Measurements from ENCODE around the gene CADM3. TPM values are rescaled to one million over a fixed set of nuclear protein-coding genes. Genes with fewer than 3 reads are reported as not detected.

Gene CADM3, protein sequence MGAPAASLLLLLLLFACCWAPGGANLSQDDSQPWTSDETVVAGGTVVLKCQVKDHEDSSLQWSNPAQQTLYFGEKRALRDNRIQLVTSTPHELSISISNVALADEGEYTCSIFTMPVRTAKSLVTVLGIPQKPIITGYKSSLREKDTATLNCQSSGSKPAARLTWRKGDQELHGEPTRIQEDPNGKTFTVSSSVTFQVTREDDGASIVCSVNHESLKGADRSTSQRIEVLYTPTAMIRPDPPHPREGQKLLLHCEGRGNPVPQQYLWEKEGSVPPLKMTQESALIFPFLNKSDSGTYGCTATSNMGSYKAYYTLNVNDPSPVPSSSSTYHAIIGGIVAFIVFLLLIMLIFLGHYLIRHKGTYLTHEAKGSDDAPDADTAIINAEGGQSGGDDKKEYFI
- polyA plus RNA-seq (ENCODE audit: insufficient read length): 0.20 TPM
- long read RNA-seq, donor 1: 0 reads
- long read RNA-seq, donor 2: 0 reads
- long read RNA-seq, donor 3: 0 reads
- long read RNA-seq, donor 4: 0 reads
- long read RNA-seq, donor 5: 0 reads
- long read RNA-seq, donor 6: 0 reads
- long read RNA-seq, donor 7: 0 reads
- long read RNA-seq, donor 8: 0 reads

DNA sequence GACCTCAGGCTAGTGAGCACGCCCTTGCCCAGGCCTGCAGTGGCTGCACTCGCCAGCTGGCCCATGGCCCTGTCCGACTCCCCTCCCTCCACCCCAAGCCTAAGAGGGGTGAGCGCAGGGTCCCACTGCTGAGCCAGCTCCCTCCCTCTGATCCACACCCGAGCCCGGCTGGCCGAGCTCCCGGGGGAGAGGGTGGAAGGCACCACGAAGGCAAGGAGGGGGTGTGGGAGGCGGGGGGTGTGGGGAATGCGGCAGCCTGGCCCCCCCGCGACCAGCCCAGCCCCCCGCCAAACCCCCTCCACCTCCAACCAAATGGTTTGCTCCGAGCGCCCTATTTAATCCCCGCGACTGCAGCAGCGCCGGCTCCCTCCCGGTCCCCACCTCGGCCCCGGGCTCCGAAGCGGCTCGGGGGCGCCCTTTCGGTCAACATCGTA lies at the start of gene CADM3:
Gene CADM3, plus strand, starts transcription at position 362 of the 434 bp plus-strand sequence. CDS start 151 bp downstream, outside the sequence.
- no peak for DNase-seq

DNA sequence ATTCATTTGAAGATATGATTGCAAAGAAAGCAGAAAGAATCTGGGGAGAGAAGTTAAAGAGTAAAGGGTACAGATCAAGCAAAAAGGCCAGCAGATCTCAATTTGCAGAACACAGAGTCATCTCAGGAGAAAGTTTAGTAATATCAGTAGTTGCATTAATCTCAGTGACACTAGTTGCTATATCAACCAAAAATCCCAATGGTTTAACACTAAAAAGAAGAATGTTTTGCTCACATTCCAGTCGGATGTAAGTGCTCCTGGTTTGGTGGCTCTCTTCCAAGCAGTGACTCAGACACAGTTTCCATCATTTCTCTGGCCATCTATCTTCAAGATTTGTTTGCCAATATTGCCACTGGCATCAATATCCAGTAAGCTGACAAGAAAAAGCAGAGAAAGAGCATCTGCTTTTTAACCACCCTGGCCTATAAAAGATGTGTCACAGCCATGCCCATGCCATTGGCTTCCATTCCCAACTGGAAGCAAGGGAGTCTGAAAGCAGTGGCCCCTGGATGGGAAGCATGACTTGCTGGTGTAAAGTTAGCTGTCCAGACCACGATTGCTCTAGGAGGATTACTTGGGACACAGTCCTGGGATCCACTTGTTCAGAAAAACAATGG lies 49.3 kb upstream of the CADM3 start:
- no peak for DNase-seq

DNA sequence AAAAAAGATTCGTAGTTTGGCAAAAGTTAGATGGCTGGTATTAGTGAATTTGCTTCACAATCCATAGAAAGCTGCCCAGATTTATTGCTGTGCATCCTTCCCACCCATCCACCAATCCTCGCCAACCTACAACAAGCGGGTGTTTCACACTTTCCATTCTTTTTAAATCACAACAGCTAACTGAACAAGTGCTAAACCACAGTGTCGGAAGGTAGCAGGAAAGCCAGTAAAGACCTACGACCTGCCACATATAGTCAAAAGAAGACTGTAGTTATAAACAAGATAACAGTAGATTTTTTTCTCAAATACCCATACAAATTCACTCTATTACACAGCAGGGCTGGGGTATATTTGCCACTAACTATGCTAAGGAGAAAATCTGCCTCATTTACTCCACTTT lies 47.8 kb upstream of the CADM3 start:
- DNase-seq: no peak

DNA sequence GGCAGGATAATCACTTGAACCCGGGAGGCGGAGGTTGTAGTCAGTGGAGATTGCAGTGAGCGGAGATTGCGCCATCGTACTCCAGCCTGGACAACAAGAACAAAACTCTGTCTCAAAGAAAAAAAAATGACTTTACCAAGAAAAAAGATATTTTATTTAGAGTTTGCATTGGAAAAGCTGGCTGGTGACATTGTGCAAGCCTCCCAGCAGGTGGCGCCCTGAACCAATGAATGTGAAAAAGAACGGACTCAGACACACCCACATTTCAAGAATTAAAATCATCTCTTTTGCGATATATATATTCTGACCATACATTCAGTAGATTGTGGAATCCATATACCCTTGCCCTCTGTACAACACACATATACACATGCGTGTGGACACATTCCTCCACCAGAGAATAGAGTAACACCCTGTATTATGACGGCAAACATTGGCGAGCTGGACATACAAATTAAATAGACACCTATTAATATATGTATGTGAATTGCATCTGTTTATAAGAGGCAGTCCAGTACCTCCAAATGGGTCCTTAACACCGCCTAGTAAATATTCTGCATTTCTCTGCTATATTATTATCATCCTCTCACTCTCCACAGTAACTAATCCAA lies 39.0 kb upstream of the CADM3 start:
- peak; percentile 35 for DNase-seq

DNA sequence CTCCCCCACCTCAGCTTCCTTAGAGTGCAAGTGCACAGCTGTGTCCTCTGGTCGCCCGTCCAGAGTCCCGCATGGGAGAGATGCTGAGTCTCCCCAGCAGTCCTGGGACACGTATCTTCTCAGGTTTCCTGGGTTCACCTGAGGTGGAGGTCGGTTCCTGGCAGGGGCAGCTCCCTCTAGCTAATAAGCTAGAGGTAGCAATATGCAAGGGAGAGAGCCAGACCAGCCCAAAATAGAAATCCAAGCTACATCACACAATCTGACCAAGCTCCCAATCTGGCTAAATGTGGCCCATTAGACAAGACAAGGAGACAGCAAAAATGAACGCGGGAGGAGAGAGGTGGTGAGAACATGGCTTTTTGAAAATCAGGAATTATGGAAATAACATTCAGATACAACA lies 30.9 kb upstream of the CADM3 start:
- no peak for DNase-seq

DNA sequence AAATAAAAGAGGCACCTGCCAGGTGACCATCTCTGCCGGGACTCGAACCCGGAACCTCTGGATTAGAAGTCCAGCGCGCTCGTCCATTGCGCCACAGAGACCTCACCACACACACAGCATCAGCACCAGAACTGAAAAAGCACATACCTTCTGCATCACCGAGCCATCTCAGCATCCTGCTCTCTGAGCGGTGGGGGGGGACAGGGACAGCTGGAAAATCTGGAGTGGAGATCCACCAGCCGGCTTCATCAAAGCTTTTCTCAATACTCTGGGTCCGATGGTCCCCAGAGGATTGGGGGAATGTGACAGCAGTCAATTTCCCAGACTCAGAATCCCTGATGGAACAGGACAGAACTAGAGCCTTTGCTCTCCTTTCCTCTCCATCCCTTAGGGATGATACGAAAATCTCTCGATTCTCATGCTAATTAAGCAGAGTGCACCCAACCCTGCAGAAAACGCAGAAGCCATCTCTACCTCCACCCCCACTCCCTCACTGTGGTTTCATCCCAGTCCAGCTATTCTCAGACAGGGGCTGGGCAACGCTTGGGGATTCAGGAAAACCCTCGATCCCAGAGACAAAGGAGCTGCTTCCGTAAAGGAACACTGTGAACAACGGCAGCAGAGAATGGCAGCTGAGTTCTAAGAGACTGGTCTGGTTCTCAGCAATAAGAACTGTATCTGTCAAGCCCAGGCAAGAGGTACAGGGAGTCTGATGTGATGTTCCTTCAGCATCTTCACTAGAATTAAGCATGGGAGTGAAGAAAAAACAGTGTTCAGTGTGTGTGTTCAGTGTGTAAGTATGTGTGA lies 29.6 kb upstream of the CADM3 start:
- DNase-seq: no peak

DNA sequence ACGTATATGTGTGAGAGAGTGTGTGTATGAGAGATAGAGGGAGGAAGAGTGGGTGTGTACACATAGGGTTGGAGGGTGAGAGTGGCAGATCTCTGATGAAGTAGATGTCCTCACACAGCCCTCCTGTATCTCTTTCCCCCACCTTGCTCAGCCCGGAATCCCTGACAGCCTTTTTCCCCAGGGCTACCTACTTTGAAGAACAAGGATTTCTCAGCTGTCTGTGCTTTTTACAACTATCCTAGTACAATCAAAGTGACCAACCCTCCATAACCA lies 29.1 kb upstream of the CADM3 start:
- DNase-seq: no peak

DNA sequence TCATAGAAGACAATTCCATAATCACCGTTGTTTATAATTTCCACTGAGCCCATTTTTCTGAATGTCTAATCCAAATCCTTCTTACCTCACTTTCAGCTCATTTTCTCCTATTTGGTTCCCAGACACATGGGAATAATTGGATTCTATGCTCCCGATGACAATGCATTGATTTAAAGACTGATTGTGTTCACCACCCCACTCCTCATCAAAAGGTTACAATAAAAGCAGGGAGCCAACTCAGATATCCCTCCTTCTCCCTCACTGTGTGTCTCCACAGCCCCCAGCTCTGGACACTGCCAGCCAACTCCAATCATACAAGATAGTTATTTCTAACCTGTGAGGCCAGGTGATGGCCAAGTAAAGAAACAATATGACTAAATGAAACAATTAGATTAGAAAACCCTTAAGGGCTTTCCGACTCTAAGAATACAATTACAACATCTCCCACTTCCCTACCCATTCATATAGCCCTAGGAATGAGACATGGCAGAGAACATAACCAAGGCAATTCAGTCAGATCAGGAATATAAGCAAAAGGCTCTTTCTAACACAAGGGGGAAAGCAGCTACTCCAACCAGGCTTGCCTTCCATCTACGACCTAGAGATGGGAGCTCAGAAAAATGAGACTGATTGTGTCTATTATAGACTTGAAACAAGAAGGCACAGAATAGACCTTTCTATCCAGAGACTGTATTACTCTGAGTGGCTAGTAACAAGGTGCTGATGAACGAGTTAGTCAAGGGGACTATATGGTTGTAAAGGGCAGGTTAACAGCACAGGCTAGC lies 28.5 kb upstream of the CADM3 start:
- DNase-seq: no peak

DNA sequence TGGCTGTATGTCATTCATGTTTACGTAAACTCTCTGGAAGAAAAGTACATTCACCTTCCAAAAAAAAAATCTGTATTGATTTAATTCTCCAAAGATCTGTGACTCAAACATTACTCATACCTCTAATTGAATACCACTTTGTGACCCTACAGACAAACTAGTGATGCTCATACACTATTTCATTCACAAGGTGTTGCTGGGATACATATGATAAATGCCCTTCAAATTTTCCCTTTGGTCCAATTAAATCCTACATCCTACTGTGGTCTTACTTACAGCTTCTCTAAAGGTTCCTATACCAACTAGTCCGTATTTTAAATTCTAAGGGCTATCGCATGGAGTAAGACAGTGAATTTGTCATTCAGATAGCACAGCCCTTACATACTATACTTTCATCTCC lies 26.8 kb upstream of the CADM3 start:
- DNase-seq: no peak

DNA sequence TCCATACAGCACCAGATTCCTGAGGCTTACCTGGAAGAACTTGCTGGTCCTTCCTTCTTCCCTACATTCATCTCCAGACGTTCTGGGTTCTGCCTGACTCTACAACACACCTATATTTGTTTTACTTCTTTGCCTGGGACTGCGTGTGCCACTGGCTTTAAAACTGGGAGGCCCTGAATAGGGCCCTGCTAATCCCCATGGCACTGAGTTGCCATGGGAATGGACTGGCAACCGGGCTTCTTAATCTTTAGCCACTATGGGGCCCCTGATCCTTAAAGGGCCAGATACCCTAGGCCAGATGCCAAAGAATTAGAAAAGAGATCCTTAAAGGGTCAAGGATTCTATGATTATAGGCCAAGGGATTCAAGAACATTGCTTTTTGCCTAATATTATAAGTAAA lies 24.4 kb upstream of the CADM3 start:
- DNase-seq: no peak

DNA sequence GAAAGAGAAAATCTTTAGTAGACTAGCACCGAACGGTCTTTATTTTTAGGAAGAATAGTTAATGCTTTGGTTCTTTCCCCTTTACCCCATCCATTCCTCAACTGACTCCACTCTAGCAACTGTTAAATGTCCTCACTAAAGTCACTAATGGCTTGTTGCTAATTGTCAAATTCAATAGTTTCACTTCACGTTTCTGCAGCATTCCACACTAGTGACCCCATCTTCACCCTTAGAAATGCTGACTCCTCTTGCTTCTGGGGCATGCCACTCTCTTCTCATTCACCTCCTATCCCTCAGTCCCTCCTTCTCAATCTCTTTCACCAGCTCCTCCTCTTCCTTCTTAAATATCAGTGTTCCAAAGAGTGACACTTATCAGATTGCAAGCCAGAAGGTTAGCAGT lies 19.4 kb upstream of the CADM3 start:
- DNase-seq: no peak

DNA sequence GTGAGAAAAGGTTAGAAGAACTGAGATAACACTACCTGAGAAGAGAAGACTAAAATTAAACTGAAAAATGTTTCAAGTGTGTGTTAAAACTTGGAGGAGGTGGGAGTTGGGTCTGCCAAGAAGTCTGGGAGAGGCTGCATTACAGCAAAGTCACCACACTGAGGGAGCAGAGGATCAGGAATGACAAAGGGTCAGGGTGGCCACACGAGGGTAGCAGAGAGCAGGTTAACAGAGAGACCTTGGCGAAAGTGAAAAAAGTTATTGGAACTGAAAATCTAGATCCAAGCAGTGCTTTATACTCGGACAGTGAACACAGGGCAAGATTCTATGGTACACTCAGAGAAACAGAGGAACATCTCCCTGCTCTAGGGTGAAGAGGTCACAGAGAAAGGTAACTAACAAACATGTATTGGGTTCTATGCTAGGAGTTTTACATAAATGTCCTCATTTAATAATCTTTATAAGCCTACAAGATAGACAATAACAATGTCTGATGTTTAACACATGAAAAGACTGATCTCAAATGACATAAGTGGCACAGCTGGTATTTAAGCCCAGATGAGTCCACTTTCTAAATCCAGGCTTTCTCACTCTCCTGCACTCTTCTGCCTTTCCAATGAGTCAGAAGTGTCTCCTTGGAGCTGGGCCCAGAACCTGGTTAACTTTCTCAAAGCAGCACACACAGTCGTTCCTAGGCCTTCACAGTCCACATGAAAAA lies 10.3 kb upstream of the CADM3 start:
- DNase-seq: peak; percentile 58

DNA sequence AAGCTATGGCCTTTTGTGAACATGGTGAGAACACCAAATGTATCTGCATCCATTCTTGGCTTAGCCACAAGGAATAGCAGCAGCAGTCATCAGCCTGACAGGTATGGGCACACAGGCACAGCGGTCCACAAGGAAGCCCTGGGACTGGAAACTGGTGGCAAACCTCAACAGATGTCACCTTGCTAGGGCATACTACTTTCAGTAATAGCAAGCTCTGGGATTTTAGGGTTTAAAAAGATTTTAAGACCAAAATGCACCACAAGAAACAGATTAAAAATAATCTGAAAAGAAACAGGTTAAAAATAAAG lies 9.7 kb upstream of the CADM3 start:
- no peak for DNase-seq

DNA sequence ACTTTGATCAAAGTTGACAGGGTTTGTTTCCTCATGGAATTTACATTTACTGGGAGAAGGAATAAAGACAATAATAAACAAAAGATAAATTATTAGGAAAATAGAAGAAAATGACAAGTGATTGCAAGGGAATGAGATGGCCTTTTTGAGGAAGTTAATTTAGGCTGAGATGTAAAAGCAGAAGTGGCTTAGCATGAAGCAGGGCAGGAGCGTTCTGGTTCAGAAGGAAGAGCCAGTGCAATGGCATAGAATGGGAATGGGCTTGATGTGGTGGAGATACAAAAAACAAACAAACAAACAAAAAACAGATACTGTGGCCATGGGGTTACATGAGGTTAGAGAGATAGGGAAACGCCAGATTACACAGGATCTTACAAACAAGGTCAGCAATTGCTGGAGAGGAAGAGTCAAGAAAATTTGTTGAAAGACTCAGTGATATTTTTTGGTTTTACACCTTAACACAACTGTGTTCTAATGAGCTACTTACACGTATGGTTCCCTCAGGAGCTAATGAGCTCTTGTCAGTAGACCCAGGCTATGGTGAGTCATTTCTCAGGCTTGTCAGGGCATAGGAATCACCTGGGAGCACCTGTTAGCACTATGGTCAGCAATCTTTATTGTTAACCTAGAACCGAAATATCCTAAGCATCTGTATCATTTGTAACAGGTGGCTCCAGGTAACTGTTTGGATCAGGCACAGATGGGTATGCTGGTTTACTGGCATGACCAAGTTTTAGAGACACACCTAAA lies 8.7 kb upstream of the CADM3 start:
- DNase-seq: no peak

DNA sequence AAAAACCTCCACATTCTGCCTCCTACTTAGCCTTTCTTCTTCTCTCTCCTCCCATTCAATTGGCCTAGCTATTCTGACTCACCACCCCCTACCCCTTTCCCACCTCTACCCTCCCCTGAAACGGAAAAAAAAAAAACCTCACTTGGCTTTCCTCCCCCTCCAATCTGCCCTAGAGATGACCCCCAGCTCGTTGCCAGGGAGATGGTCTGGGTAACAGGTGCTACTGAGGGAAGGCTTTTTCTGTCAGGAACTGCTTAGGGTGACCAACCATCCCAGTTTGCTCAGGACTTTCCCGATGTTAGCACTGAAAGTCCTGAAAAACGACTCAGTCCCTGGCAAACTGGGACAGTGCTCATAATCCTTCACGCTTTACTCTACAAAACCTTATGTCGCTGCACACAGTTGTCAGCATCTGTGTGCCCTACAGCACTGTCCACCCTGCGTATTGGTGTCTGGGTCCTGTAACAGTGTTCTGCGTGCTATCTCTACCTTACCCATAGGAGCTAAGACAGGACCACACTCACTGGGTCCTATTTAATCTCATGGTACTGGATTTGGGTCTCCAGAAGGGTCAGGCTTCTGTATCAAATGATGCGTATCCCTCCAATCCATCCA lies 7.7 kb upstream of the CADM3 start:
- no peak for DNase-seq

DNA sequence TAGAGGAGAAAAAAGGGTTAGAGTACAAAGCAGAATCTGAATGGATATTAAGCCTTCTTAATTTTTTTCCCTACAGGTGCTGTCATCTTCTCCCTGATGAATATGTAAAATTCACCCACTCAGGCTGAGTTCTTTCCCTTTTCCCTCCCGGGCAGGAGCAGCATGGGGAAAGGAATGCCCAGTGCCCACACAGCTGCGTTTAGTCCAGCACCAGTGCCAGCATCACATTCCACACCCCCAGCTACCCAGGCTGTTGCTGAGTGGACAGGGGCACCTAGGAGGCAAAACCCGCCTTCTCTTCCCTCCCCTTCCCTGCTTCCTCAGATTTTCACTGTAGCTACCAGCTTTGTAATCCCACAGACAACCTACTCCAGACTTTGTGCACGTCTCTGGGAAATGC lies 3.4 kb upstream of the CADM3 start:
- no peak for DNase-seq

DNA sequence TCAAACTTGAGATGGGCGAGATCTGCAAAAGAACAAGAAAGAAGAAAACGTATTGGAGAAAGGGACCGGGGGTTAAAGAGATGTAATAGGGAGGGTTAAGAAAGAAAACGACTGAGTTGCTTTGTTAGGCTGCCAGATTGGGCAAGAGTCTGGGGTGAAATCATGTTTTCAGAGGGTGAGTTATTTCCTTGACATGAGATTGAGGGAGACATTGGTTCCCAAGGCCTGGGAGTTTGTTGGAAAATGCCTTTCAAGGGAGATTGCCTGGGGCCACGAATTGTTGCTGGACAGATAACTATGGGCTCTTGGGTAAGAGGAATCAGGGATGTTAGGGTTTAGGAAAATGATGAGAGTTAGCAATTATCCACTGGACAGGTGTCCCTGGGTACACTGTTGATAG lies 776 bp upstream of the CADM3 start:
- no peak for DNase-seq

DNA sequence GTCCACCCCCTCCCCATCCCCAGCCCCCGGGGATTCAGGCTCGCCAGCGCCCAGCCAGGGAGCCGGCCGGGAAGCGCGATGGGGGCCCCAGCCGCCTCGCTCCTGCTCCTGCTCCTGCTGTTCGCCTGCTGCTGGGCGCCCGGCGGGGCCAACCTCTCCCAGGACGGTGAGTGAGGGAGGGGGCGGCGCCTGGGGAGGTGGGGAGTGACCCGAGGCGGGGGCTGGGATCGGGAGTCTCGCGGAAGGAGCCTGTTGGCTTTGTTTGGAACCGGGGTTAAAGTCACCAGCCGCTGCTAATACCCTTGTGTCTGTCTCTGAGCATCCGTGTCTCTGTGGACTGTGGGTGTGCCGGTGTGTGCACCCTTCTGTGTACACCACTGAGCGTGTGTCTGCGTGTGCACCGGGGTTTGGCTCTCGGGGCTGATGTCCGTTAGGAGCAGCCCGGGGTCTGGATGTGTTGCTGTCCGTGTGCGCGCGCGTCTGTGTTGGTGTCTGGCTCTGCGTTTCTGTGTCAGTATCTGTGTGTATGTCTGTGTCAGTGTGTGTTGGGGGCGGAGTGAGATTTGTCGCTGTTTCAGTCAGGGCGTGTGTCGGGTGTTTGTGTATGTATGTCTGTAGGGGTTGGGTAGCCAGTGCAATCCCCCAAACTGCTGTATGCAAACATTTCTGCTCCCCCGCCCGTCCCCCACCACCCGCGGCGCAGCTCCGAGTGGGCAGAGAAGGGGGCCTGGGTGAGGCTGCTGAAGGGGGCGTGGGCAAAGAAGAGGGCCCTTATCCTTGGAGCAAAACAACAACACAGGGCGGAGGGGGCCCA lies 480 bp downstream of the CADM3 start:
- no peak for DNase-seq

Measured in left kidney (tissue), 8 donors.